Umbilical cord (tissue), 2 donors: ENCODE results near the gene LY6G5B. TPM values are rescaled to one million over a fixed set of nuclear protein-coding genes. Genes with fewer than 3 reads are reported as not detected.

ENCODE experiments used
- DNase-seq: peaks from one replicate; pipeline ENCODE4 v3.0.0-alpha.2; 2015; ENCODE audit warnings: low spot score
- total RNA-seq: library from RNA; depleted of rRNA; stranded (reverse); fragments of >200 nt; gene quantifications from one replicate; pipeline ENCODE4 v1.2.3, GENCODE V29; 2014; ENCODE audit warnings: low replicate concordance; ENCODE audit not compliant: insufficient read depth

The LY6G5B gene
- total RNA-seq = 1.2 TPM

- no peak for DNase-seq
These were observed at the start of gene LY6G5B for GRCh38 chr6:31669676-31670075. LY6G5B (plus strand) TSS chr6:31669976; CDS start chr6:31670951, 975 bp downstream.

GRCh38 chr6:31620586-31621319 is 49.0 kb upstream of the LY6G5B start, which contains the start of gene PRRC2A:
PRRC2A (plus strand) TSS chr6:31620715; CDS start chr6:31622790, 2,075 bp downstream.
- DNase-seq = no peak

GRCh38 chr6:31621320-31621939 is 48.3 kb upstream of the LY6G5B start:
- DNase-seq = peak; percentile 21

- DNase-seq = peak; percentile 40
These were observed 47.8 kb upstream of the LY6G5B start for GRCh38 chr6:31621991-31622390.

- peak; percentile 47 for DNase-seq
These were observed 47.1 kb upstream of the LY6G5B start for GRCh38 chr6:31622684-31623091.

- DNase-seq = no peak
These were observed 45.7 kb upstream of the LY6G5B start for GRCh38 chr6:31624070-31624469.

GRCh38 chr6:31626952-31627351 is 42.8 kb upstream of the LY6G5B start:
- no peak for DNase-seq

GRCh38 chr6:31627690-31628287 is 42.0 kb upstream of the LY6G5B start:
- no peak for DNase-seq

GRCh38 chr6:31629014-31629413 is 40.8 kb upstream of the LY6G5B start:
- no peak for DNase-seq

- no peak for DNase-seq
These were observed 39.4 kb upstream of the LY6G5B start for GRCh38 chr6:31630177-31630934.

- no peak for DNase-seq
These were observed 38.6 kb upstream of the LY6G5B start for GRCh38 chr6:31631209-31631608.

GRCh38 chr6:31631681-31632278 is 38.0 kb upstream of the LY6G5B start:
- no peak for DNase-seq

GRCh38 chr6:31632279-31632946 is 37.4 kb upstream of the LY6G5B start:
- DNase-seq = no peak

- DNase-seq = no peak
These were observed 36.3 kb upstream of the LY6G5B start for GRCh38 chr6:31633447-31633846.

GRCh38 chr6:31634131-31634530 is 35.6 kb upstream of the LY6G5B start:
- no peak for DNase-seq

- no peak for DNase-seq
These were observed 34.7 kb upstream of the LY6G5B start for GRCh38 chr6:31634969-31635575.

- DNase-seq = no peak
These were observed 32.8 kb upstream of the LY6G5B start for GRCh38 chr6:31636698-31637596.

- DNase-seq = no peak
These were observed 30.7 kb upstream of the LY6G5B start for GRCh38 chr6:31639043-31639442.

- DNase-seq = no peak
These were observed 30.3 kb upstream of the LY6G5B start for GRCh38 chr6:31639449-31639861.
